Mesenchymal stem cell (in vitro differentiated cells and primary cell): ENCODE measurements around the gene GADD45B.
"Not testable (repeated sequence)": the region's sequence is repeated elsewhere in the genome, so short reads cannot be mapped to it uniquely, and the experiment has no call there.

Experiments used
- DNase-seq: peaks from one replicate; pipeline ENCODE4 v3.0.0-alpha.2; 2013
- H2AFZ ChIP-seq: one replicate; pipeline ENCODE4 v1.6.1; 2013; ENCODE audit warnings: low read depth, mild to moderate bottlenecking, control low read depth, inconsistent platforms, low read length, moderate library complexity
- H2AK5ac ChIP-seq: 2 replicates; pipeline ENCODE4 v1.6.1; 2013; ENCODE audit warnings: low read length, moderate library complexity, mild to moderate bottlenecking, inconsistent platforms; ENCODE audit not compliant: severe bottlenecking
- H2BK120ac ChIP-seq: one replicate; pipeline ENCODE4 v1.6.1; 2013; ENCODE audit warnings: low read depth, mild to moderate bottlenecking, inconsistent platforms, low read length, moderate library complexity
- H2BK12ac ChIP-seq, 2 experiments: one replicate each; pipeline ENCODE4 v1.6.1; 2013; ENCODE audit warnings: inconsistent platforms in 2 of 2, low read length in 2 of 2, mild to moderate bottlenecking in 2 of 2, moderate library complexity in 2 of 2, control low read depth in 1 of 2
- H2BK15ac ChIP-seq: one replicate; pipeline ENCODE4 v1.6.1; 2013; ENCODE audit warnings: mild to moderate bottlenecking, low read depth, inconsistent platforms; ENCODE audit not compliant: poor library complexity, severe bottlenecking
- H2BK5ac ChIP-seq: 2 replicates; pipeline ENCODE4 v1.6.1; 2013; ENCODE audit warnings: low read depth, mild to moderate bottlenecking, low read length, control low read depth, inconsistent platforms; ENCODE audit not compliant: poor library complexity, severe bottlenecking
- H3K14ac ChIP-seq, 2 experiments: one replicate each; pipeline ENCODE4 v1.6.1; 2013; ENCODE audit warnings: inconsistent platforms in 2 of 2, low read length in 2 of 2, control low read depth in 1 of 2, mild to moderate bottlenecking in 1 of 2, moderate library complexity in 1 of 2
- H3K18ac ChIP-seq, 2 experiments: one replicate each; pipeline ENCODE4 v1.6.1; 2013; ENCODE audit warnings: inconsistent platforms in 2 of 2, low read length in 2 of 2, control low read depth in 1 of 2, low read depth in 1 of 2, mild to moderate bottlenecking in 1 of 2
- H3K23ac ChIP-seq, 2 experiments: one replicate each; pipeline ENCODE4 v1.6.1; 2013; ENCODE audit warnings: inconsistent platforms in 2 of 2, low read length in 2 of 2, mild to moderate bottlenecking in 2 of 2, moderate library complexity in 2 of 2, control low read depth in 1 of 2
- H3K27ac ChIP-seq: 2 replicates; pipeline ENCODE4 v1.5.1; 2013; ENCODE audit warnings: mild to moderate bottlenecking, moderate library complexity, low read length, control low read depth, inconsistent platforms; ENCODE audit not compliant: poor library complexity, severe bottlenecking
- H3K27me3 ChIP-seq, 2 experiments: 2 replicates each; pipeline versions ENCODE4 v1.6.1 to v1.7.0; 2013; ENCODE audit warnings: low read length in 2 of 2, mild to moderate bottlenecking in 2 of 2, moderate library complexity in 2 of 2, control low read depth in 1 of 2, inconsistent platforms in 1 of 2; ENCODE audit not compliant: control insufficient read depth in 1 of 2, insufficient read depth in 1 of 2
- H3K36me3 ChIP-seq, 2 experiments: 2 replicates each; pipeline versions ENCODE4 v1.6.1 to v1.7.0; 2013; ENCODE audit warnings: low read length in 2 of 2, control low read depth in 1 of 2, inconsistent platforms in 1 of 2, low read depth in 1 of 2, mild to moderate bottlenecking in 1 of 2; ENCODE audit not compliant: insufficient read depth in 2 of 2, control insufficient read depth in 1 of 2
- H3K4ac ChIP-seq, 2 experiments: one replicate each; pipeline ENCODE4 v1.6.1; 2013; ENCODE audit warnings: inconsistent platforms in 2 of 2, low read length in 2 of 2, mild to moderate bottlenecking in 2 of 2, moderate library complexity in 2 of 2, control low read depth in 1 of 2, low read depth in 1 of 2
- H3K4me1 ChIP-seq: 2 replicates; pipeline ENCODE4 v1.6.1; 2013; ENCODE audit warnings: low read depth, low read length, control low read depth; ENCODE audit not compliant: control insufficient read depth, insufficient read depth
- H3K4me2 ChIP-seq: 2 replicates; pipeline ENCODE4 v1.6.1; 2013; ENCODE audit warnings: low read length, mild to moderate bottlenecking, inconsistent platforms; ENCODE audit not compliant: poor library complexity, severe bottlenecking
- H3K4me3 ChIP-seq, 2 experiments: 2 replicates each; pipeline versions ENCODE4 v1.5.1 to v1.7.0; 2013; ENCODE audit warnings: low read length in 2 of 2, mild to moderate bottlenecking in 2 of 2, control low read depth in 1 of 2, low read depth in 1 of 2; ENCODE audit not compliant: insufficient read depth in 1 of 2
- H3K79me1 ChIP-seq: replicated peaks from 2 replicates; pipeline ENCODE4 v1.6.1; 2013; ENCODE audit warnings: mild to moderate bottlenecking, control low read depth, low read length, inconsistent platforms; ENCODE audit not compliant: poor library complexity, severe bottlenecking
- H3K9ac ChIP-seq: 2 replicates; pipeline ENCODE4 v1.7.0; 2013; ENCODE audit warnings: mild to moderate bottlenecking, low read length, moderate library complexity
- H3K9me3 ChIP-seq: 2 replicates; pipeline ENCODE4 v1.7.0; 2013; ENCODE audit warnings: mild to moderate bottlenecking, low read length; ENCODE audit not compliant: control insufficient read depth
- H4K8ac ChIP-seq: one replicate; pipeline ENCODE4 v1.6.1; 2013; ENCODE audit warnings: inconsistent platforms, mild to moderate bottlenecking, low read length, moderate library complexity
- H4K91ac ChIP-seq: one replicate; pipeline ENCODE4 v1.6.1; 2013; ENCODE audit warnings: mild to moderate bottlenecking, low read length, inconsistent platforms
- WGBS: methylation state at CpG from one replicate; pipeline ENCODE4 v1.1.7; 2013; ENCODE audit warnings: mixed read lengths; 5-methylcytosine and 5-hydroxymethylcytosine counted together

The GADD45B gene

GRCh38 chr19:2469102-2469914 is 6.6 kb upstream of the GADD45B start:
- no peak overlapping the region for H2AFZ ChIP-seq
- no peaks in the 10 kb centered on the region for H3K36me3 ChIP-seq
- H2BK120ac ChIP-seq: no peak overlapping the region
- peak; percentile 83 for DNase-seq
- no peak overlapping the region for H2AK5ac ChIP-seq
- no peak overlapping the region for H3K14ac ChIP-seq
- H3K79me1 ChIP-seq: no peaks in the 10 kb centered on the region
- H2BK15ac ChIP-seq: no peak overlapping the region
- H3K4me1 ChIP-seq: peaks cover 6% of the 10 kb centered on the region
- peak overlapping the region; percentile 4 for H4K91ac ChIP-seq
- H3K9ac ChIP-seq: peak overlapping the region; percentile 45
- H3K4me2 ChIP-seq: no peak overlapping the region
- H2BK5ac ChIP-seq: no peak overlapping the region
- no peaks in the 10 kb centered on the region for H3K27me3 ChIP-seq
- H3K4ac ChIP-seq: no peak overlapping the region
- no peak overlapping the region for H2BK12ac ChIP-seq
- no peaks in the 10 kb centered on the region for H3K9me3 ChIP-seq
- 13% methylated on average over 23 of the region's 23 CpGs for WGBS
- no peak overlapping the region for H3K23ac ChIP-seq
- H3K4me3 ChIP-seq: no peak overlapping the region
- H3K27ac ChIP-seq: no peak overlapping the region
- H4K8ac ChIP-seq: peak overlapping the region; percentile 57
- H3K18ac ChIP-seq: no peak overlapping the region

DNA sequence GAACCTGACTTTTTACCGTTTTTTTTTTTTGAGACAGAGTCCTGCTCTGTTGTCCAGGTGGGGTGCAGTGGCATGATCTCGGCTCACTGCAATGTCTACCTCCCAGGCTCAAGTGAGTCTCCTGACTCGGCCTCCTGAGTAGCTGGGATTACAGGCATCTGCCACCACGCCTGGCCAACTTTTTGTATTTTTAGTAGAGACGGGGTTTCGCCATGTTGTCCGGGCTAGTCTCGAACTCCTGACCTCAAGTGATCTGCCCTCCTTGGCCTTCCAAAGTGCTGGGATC is 6.1 kb upstream of the GADD45B start:
- not testable (repeated sequence) for H3K27ac ChIP-seq, H3K36me3 ChIP-seq, H3K4ac ChIP-seq, H3K9me3 ChIP-seq, H4K8ac ChIP-seq, H2BK5ac ChIP-seq, H3K14ac ChIP-seq, H4K91ac ChIP-seq, H3K4me1 ChIP-seq, DNase-seq, H3K27me3 ChIP-seq, H3K18ac ChIP-seq, H2AFZ ChIP-seq, H2AK5ac ChIP-seq, H3K23ac ChIP-seq, H2BK120ac ChIP-seq, H2BK15ac ChIP-seq, H2BK12ac ChIP-seq, H3K79me1 ChIP-seq, H3K4me2 ChIP-seq, H3K4me3 ChIP-seq
- 73% methylated on average over 8 of the region's 8 CpGs for WGBS
- H3K9ac ChIP-seq: peak overlapping the region; percentile 45

GRCh38 chr19:2474232-2475017 is 1.5 kb upstream of the GADD45B start:
- Histone ChIP-seq H4K8ac (no peak overlapping the region), H3K79me1 (peaks cover 2% of the 10 kb centered on the region), H3K23ac (peak overlapping the region in 1 of 2 experiments; percentile 83), H3K4ac (peak overlapping the region in 1 of 2 experiments; percentile 86), H3K4me1 (peaks cover 22% of the 10 kb centered on the region), H3K14ac (peak overlapping the region in 1 of 2 experiments; percentile 96), H4K91ac (no peak overlapping the region), H2BK120ac (no peak overlapping the region), H3K4me2 (peak overlapping the region; percentile 61), H2AK5ac (no peak overlapping the region), H3K9ac (peak overlapping the region; percentile 62), H3K9me3 (no peaks in the 10 kb centered on the region), H2AFZ (peak overlapping the region; percentile 0), H2BK12ac (peak overlapping the region in 1 of 2 experiments; percentile 96), H2BK15ac (no peak overlapping the region), H3K4me3 (peak overlapping the region; percentile 56 to 74), H2BK5ac (peak overlapping the region; percentile 61), H3K18ac (peak overlapping the region in 1 of 2 experiments; percentile 95), H3K36me3 (peaks cover 4 to 18% of the 10 kb centered on the region in 2 experiments), H3K27ac (peak overlapping the region; percentile 67), H3K27me3 (no peaks in the 10 kb centered on the region)
- peak; percentile 96 for DNase-seq
- WGBS: 10% methylated on average over 53 of the region's 60 CpGs
